Measurements from ENCODE around the gene CYP46A1.

GRCh38 chr14:99708449-99708848 is 24.4 kb downstream of the CYP46A1 start:
- TF ChIP-seq EZH2 (IDR thresholded peaks at IDR 0.05; ENCODE audit: insufficient read depth, poor library complexity, severe bottlenecking) (no peak), EZH2phosphoT487 (IDR thresholded peaks at IDR 0.05; ENCODE audit: insufficient read depth, low read depth) (no peak)

All from GM23248 (cell line).